ENCODE data around the gene SEMA5A. TPM values are rescaled to one million over a fixed set of nuclear protein-coding genes. Genes with fewer than 3 reads are reported as not detected.

Gene SEMA5A
- total and polyA plus RNA-seq, 2 of the 8 experiments (the other 6 are each of a cell fraction or from before 2014, with no cell fraction given): 5.3 to 8.9 TPM

DNA sequence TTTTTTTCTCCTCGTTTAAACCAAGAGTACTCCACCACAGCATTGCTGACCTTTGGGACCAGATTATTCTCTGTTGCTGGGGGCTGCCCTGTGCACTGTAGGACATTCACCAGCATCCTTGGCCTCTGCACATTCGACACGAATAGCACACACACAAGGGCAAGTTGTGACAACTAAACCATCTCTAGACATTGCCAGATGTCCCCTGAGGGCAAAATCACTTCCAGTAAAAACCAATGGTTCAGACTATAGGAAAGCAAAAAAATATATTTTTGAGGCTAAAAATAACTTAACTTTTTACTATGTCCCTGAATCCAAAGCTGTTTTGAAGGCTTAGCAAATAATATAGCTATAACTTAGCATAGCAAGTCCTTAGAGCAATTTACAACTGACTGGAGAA is 65.9 kb downstream of the SEMA5A start:
- H2AK5ac ChIP-seq (ENCODE audit: low read depth, low read length): no peak overlapping the region
- H2AFZ ChIP-seq (ENCODE audit: low read length): no peak overlapping the region
- no peak overlapping the region for H3K14ac ChIP-seq (ENCODE audit: insufficient read length)
- H3K4me2 ChIP-seq (ENCODE audit: insufficient read depth in 1 of 2, low read depth in 2 of 2, low read length in 2 of 2): no peak overlapping the region
- H2BK120ac ChIP-seq (replicated peaks; ENCODE audit: low read depth, low read length): no peak overlapping the region
- H3K27me3 ChIP-seq (replicated peaks in 1 of 4; ENCODE audit: control insufficient read depth in 3 of 4, extremely low read depth in 1 of 4, insufficient read depth in 3 of 4, low read length in 3 of 4): no peaks in the 10 kb centered on the region
- H4K20me1 ChIP-seq (replicated peaks in 1 of 2; ENCODE audit: control insufficient read depth in 1 of 2, insufficient read depth in 2 of 2, low read length in 2 of 2): no peaks in the 10 kb centered on the region
- TF ChIP-seq TAF7 (optimal IDR thresholded peaks at IDR 0.05; ENCODE audit: borderline replicate concordance, low read depth, low read length): no peak
- no peak for TF ChIP-seq SUZ12 (IDR thresholded peaks at IDR 0.05; ENCODE audit: low read length)
- no peak overlapping the region for H2BK5ac ChIP-seq (ENCODE audit: low read depth, low read length)
- H3K56ac ChIP-seq (replicated peaks; ENCODE audit: insufficient read length, low read depth, low read length): no peak overlapping the region
- H2BK15ac ChIP-seq (ENCODE audit: low read length): no peak overlapping the region
- no peak overlapping the region for H3K4ac ChIP-seq (replicated peaks; ENCODE audit: insufficient read length, low read depth, low read length)
- WGBS, 2 experiments (ENCODE audit: extremely low coverage in 1 of 2, insufficient coverage in 1 of 2, insufficient read length in 1 of 2, insufficient replicate concordance in 2 of 2, low coverage in 1 of 2, low lambda C conversion rate in 2 of 2, missing lambda C conversion rate in 1 of 2): 98% methylated on average over 3 of the region's 3 CpGs; no CpG with 5 or more reads in 1 of the 2 experiments
- H4K91ac ChIP-seq (replicated peaks; ENCODE audit: insufficient read length, low read length): no peak overlapping the region
- FAIRE-seq (no peak), DNase-seq (ENCODE audit: low read depth in 1 of 2, low spot score in 2 of 2) (no peak)
- ChIA-PET POLR2A (ENCODE audit: partially characterized antibody) (no interaction called here), CTCF (ENCODE audit: partially characterized antibody) (no interaction called here)
- no peaks in the 10 kb centered on the region for H3K36me3 ChIP-seq (ENCODE audit: control insufficient read depth in 2 of 4, insufficient read depth in 4 of 4, low read length in 3 of 4)
- peaks cover 13 to 15% of the 10 kb centered on the region in 2 experiments; a peak in 3 of 4 replicates for H3K9me3 ChIP-seq (ENCODE audit: insufficient read depth in 2 of 2, low read depth in 1 of 2, low read length in 1 of 2)
- no peaks in the 10 kb centered on the region for H3K79me2 ChIP-seq (ENCODE audit: control insufficient read depth in 1 of 2, insufficient read depth in 2 of 2, low read length in 2 of 2)
- H4K5ac ChIP-seq (ENCODE audit: insufficient read length, low read depth, low read length): no peak overlapping the region
- H3K23ac ChIP-seq (ENCODE audit: insufficient read length): no peak overlapping the region
- no peak overlapping the region for H3K9ac ChIP-seq (replicated peaks in 1 of 4; ENCODE audit: extremely low read depth in 1 of 4, low read depth in 3 of 4, low read length in 3 of 4)
- no peak overlapping the region for H3K27ac ChIP-seq (ENCODE audit: low read depth, low read length)
- no peak overlapping the region for H3K18ac ChIP-seq (ENCODE audit: extremely low read depth, low read length)
- H3K4me3 ChIP-seq (ENCODE audit: extremely low read depth in 1 of 4, insufficient read depth in 2 of 4, low read depth in 3 of 4, low read length in 4 of 4): no peak overlapping the region
- no peak overlapping the region for H4K8ac ChIP-seq (ENCODE audit: extremely low read depth, insufficient read depth, low read length)
- no peaks in the 10 kb centered on the region for H3K79me1 ChIP-seq (ENCODE audit: low read depth, low read length)
- no peaks in the 10 kb centered on the region for H3K23me2 ChIP-seq (ENCODE audit: low read depth, low read length)
- H2BK20ac ChIP-seq (ENCODE audit: low read length): no peak overlapping the region
- H2BK12ac ChIP-seq (ENCODE audit: low read depth, low read length): no peak overlapping the region
- H3K4me1 ChIP-seq (replicated peaks in 1 of 4; ENCODE audit: control insufficient read depth in 3 of 4, insufficient read depth in 4 of 4, low read length in 3 of 4): no peaks in the 10 kb centered on the region; a peak in 3 of 7 replicates

Measured in H1 (cell line).